Ramos (cell line): ENCODE measurements around the gene EMID1.

Experiments
- in situ Hi-C: fragments of 300-500 bp; cut with MboI; formaldehyde crosslinking; loops from one replicate; pipeline ENCODE4 v1.14.3; 2022; ENCODE audit warnings: low sequenced_read_pairs; ENCODE audit not compliant: unreplicated experiment

Gene EMID1

DNA sequence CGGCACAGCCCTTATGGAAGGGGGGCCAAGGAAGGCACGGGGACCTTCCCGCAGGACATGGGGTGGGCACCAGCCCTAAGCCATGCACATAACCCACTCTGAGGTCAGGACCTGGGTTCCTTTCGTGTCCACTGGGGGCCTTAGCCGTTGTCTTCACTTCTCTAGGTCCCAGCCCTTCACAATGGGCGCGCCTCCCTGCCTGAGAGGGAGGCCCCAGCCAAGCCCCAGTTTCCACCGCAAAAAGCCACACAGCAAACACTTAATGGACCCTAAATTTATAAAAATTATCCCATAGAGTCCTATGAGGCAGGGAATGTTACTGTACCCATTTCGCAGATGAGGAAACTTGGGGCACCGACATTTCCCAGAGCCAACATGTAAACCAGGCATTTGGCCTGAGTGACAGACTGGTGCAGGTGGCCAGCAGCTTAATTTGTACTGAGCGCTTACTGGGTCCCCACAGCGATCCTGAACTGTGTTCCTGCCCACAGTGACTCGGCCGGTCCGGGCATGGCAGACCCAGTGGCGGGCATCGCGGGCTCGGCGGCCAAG is 102.0 kb downstream of the EMID1 start:
- in situ Hi-C loops: no loop called here

DNA sequence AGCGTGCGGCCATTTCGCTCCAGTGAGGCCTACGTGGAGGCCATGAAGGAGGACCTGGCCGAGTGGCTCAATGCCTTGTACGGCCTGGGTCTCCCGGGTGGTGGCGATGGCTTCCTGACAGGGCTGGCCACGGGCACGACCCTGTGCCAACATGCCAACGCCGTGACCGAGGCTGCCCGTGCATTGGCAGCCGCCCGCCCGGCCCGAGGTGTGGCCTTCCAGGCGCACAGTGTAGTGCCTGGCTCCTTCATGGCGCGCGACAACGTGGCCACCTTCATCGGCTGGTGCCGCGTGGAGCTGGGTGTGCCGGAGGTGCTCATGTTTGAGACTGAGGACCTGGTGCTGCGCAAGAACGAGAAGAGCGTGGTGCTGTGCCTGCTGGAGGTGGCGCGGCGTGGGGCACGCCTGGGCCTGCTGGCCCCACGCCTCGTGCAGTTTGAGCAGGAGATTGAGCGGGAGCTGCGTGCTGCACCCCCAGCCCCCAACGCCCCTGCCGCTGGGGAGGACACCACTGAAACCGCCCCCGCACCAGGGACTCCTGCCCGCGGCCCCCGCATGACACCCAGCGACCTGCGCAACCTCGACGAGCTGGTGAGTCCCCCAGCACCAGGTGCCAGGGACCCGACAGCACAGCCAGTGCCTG is 102.6 kb downstream of the EMID1 start:
- in situ Hi-C loops: no loop called here

DNA sequence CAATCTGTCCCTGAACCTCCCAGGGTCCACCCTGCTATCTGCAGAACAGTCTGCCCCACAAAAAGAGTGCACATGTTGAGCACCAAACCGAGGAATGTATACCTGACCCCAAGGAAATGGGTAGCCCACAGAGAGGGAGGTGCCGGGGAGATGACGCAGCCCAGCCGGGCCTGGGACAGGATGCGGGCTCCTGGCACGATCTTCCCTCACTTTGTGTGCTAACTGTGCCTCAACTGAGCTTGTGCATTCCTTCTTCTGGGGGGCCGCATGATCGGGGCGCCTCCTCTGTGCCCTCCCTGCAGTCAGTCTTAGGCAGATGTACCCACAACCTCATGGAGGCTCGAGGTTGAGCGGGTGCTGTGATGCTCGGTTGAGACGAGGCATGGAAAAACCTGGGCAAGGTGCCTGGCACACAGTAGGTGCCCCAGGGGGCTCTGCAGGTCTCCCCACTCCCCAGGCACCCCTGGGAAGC is 103.1 kb downstream of the EMID1 start:
- in situ Hi-C loops: no loop called here
